SK-N-SH (cell line): Measurements from ENCODE around the gene PPP2R2B. TPM values are rescaled to one million over a fixed set of nuclear protein-coding genes. Genes with fewer than 3 reads are reported as not detected.

Experiments
- CTCF ChIA-PET: fragments of 300-600, 350-600 bp; formaldehyde crosslinking; extraction: SDS; loops from one replicate; lab custom pipeline; 2021; lab: Yijun Ruan, JAX
- POLR2A ChIA-PET: fragments of 350-600 bp; sonication (Branson Sonifier 250); formaldehyde crosslinking; extraction: SDS; loops from one replicate; lab custom pipeline; 2020; ENCODE audit warnings: antibody characterized with exemption, inconsistent platforms; lab: Yijun Ruan, JAX
- DNase-seq: peaks from one replicate; pipeline ENCODE4 v3.0.0; 2012
- H2AFZ ChIP-seq: fragments of 200-600 bp; sonication (generic); 2 replicates; pipeline ENCODE4 v1.8.1; 2016; ENCODE audit warnings: antibody characterized with exemption, mild to moderate bottlenecking, low read depth
- H3F3A ChIP-seq: fragments of 200-600 bp; sonication (generic); replicated peaks from 2 replicates; pipeline ENCODE3; 2016; ENCODE audit warnings: antibody characterized with exemption, mild to moderate bottlenecking; ENCODE audit not compliant: insufficient read depth
- H3K27ac ChIP-seq, 2 experiments: fragments of 200-500 bp in 1 of 2; fragments of 200-600 bp in 1 of 2; sonication (Bioruptor generic) in 1 of 2; sonication (generic), shearing (Covaris generic) in 1 of 2; 2 replicates each; pipeline versions ENCODE4 v1.5.1 to v1.6.1; 2014 to 2016; ENCODE audit warnings: low read depth in 2 of 2, inconsistent platforms in 1 of 2, low read length in 1 of 2, mild to moderate bottlenecking in 1 of 2, mixed read lengths in 1 of 2
- H3K27me3 ChIP-seq: fragments of 200-600 bp; sonication (generic), shearing (Covaris generic); 2 replicates; pipeline ENCODE4 v1.6.1; 2016; ENCODE audit warnings: mixed run types; ENCODE audit not compliant: insufficient read depth
- H3K36me3 ChIP-seq, 2 experiments: fragments of 200-500 bp in 1 of 2; fragments of 200-600 bp in 1 of 2; sonication (Bioruptor generic) in 1 of 2; sonication (generic) in 1 of 2; replicated peaks in 1 of 2; 2 replicates each; pipeline versions ENCODE3 to v1.5.1; 2014 to 2016; ENCODE audit warnings: low read length in 1 of 2, mild to moderate bottlenecking in 1 of 2; ENCODE audit not compliant: insufficient read depth in 2 of 2, control insufficient read depth in 1 of 2
- H3K4me1 ChIP-seq, 2 experiments: fragments of 200-500 bp in 1 of 2; fragments of 200-600 bp in 1 of 2; sonication (Bioruptor generic) in 1 of 2; sonication (generic), shearing (Covaris generic) in 1 of 2; 2 replicates each; pipeline versions ENCODE4 v1.5.1 to v1.6.1; 2014 to 2016; ENCODE audit warnings: low read depth in 1 of 2, low read length in 1 of 2, mixed run types in 1 of 2; ENCODE audit not compliant: insufficient read depth in 2 of 2, control insufficient read depth in 1 of 2
- H3K4me2 ChIP-seq: fragments of 200-600 bp; sonication (generic), shearing (Covaris generic); 2 replicates; pipeline ENCODE4 v1.6.1; 2017; ENCODE audit warnings: mixed run types
- H3K4me3 ChIP-seq, 2 experiments: fragments of 200-500 bp in 1 of 2; fragments of 200-600 bp in 1 of 2; sonication (Bioruptor generic) in 1 of 2; sonication (generic), shearing (Covaris generic) in 1 of 2; 2 replicates each; pipeline versions ENCODE4 v1.5.1 to v1.8.1; 2014 to 2016; ENCODE audit warnings: low read depth in 2 of 2, inconsistent platforms in 1 of 2, low read length in 1 of 2, mild to moderate bottlenecking in 1 of 2, mixed read lengths in 1 of 2, moderate library complexity in 1 of 2
- H3K79me2 ChIP-seq: fragments of 200-600 bp; sonication (generic); 2 replicates; pipeline ENCODE4 v1.8.1; 2017; ENCODE audit warnings: mild to moderate bottlenecking; ENCODE audit not compliant: insufficient read depth
- H3K9ac ChIP-seq: fragments of 200-600 bp; sonication (generic); 2 replicates; pipeline ENCODE4 v1.6.1; 2017; ENCODE audit warnings: mixed run types
- H3K9me2 ChIP-seq: fragments of 200-600 bp; sonication (generic); 2 replicates; pipeline ENCODE4 v1.6.1; 2017; ENCODE audit warnings: mixed run types
- H3K9me3 ChIP-seq: fragments of 200-600 bp; sonication (generic); 2 replicates; pipeline ENCODE4 v1.6.1; 2017; ENCODE audit warnings: mixed run types, mild to moderate bottlenecking, moderate library complexity
- H4K20me1 ChIP-seq: fragments of 200-600 bp; sonication (generic); 2 replicates; pipeline ENCODE4 v1.6.1; 2017; ENCODE audit warnings: mild to moderate bottlenecking, mixed run types; ENCODE audit not compliant: insufficient read depth
- ELF1 ChIP-seq: IDR thresholded peaks from 2 replicates; pipeline ENCODE4 v1.4.0; 2012
- EP300 ChIP-seq, 2 experiments: IDR thresholded peaks; 2 replicates each; pipeline versions ENCODE4 v1.4.0 to v1.6.1; 2012; ENCODE audit warnings: borderline replicate concordance in 1 of 2, low read depth in 1 of 2, low read length in 1 of 2
- EZH2phosphoT487 ChIP-seq: fragments of 200-600 bp; sonication (generic); IDR thresholded peaks from 2 replicates; pipeline ENCODE4 v1.6.1; 2017; ENCODE audit warnings: low read depth, mixed run types, mild to moderate bottlenecking, antibody characterized with exemption, moderate library complexity, borderline replicate concordance
- FOXM1 ChIP-seq: IDR thresholded peaks from 2 replicates; pipeline ENCODE4 v1.4.0; 2012; ENCODE audit warnings: low read depth, mild to moderate bottlenecking
- GATA2 ChIP-seq: sonication (generic); formaldehyde crosslinking; IDR thresholded peaks from 2 replicates; pipeline ENCODE4 v1.5.0; 2020; ENCODE audit warnings: mild to moderate bottlenecking, missing genetic modification reagents
- MAX ChIP-seq: IDR thresholded peaks from 2 replicates; pipeline ENCODE4 v1.4.0; 2012; ENCODE audit warnings: low read depth
- MEF2A ChIP-seq: IDR thresholded peaks from 2 replicates; pipeline ENCODE4 v1.4.0; 2012; ENCODE audit warnings: low read depth, borderline replicate concordance
- NRF1 ChIP-seq: IDR thresholded peaks from 2 replicates; pipeline ENCODE4 v1.6.1; 2012; ENCODE audit warnings: low read depth, mild to moderate bottlenecking, low read length
- POLR2AphosphoS5 ChIP-seq: IDR thresholded peaks from 2 replicates; pipeline ENCODE4 v1.6.1; 2012; ENCODE audit warnings: low read depth, low read length
- RAD21 ChIP-seq: IDR thresholded peaks from 2 replicates; pipeline ENCODE4 v1.6.1; 2012; ENCODE audit warnings: mild to moderate bottlenecking, low read length
- RCOR1 ChIP-seq: fragments of 150-350 bp; IDR thresholded peaks from 2 replicates; pipeline ENCODE4 v1.6.1; 2017; ENCODE audit warnings: antibody characterized with exemption, low read length
- RFX5 ChIP-seq: IDR thresholded peaks from 2 replicates; pipeline ENCODE4 v1.6.1; 2012; ENCODE audit warnings: mild to moderate bottlenecking, improper control_type of control experiment, low read length
- YY1 ChIP-seq: IDR thresholded peaks from 2 replicates; pipeline ENCODE4 v1.4.0; 2012; ENCODE audit warnings: low read depth, mild to moderate bottlenecking
- ZBTB33 ChIP-seq: IDR thresholded peaks from 2 replicates; pipeline ENCODE4 v1.4.0; 2012; ENCODE audit warnings: low read depth, borderline replicate concordance
- WGBS: methylation state at CpG from one replicate; pipeline ENCODE4 v1.1.6; 2017; ENCODE audit warnings: low lambda C conversion rate; 5-methylcytosine and 5-hydroxymethylcytosine counted together
- polyA plus RNA-seq, 3 experiments: library from polyadenylated mRNA; depleted of rRNA; stranded (reverse); fragments of >200 nt; gene quantifications; 2 replicates each; pipeline ENCODE4 v1.2.3, GENCODE V29; 2012
- TF ChIP-seq, protein P1 (sequence below): IDR thresholded peaks from 2 replicates; pipeline ENCODE4 v1.6.1; 2012; ENCODE audit warnings: mild to moderate bottlenecking, low read depth, low read length, moderate library complexity

The PPP2R2B gene
- polyA plus RNA-seq, 1 of the 3 experiments (the other 2 are of a cell fraction), result 11.4 TPM

GRCh38 chr5:146761811-146762210 lies 116.7 kb downstream of the PPP2R2B start:
- no peaks in the 10 kb centered on the region for H3K79me2 ChIP-seq
- no peaks in the 10 kb centered on the region for H3K36me3 ChIP-seq
- CTCF ChIA-PET, result interaction anchor here (1.5 kb wide), 1 partner anchor 114 kb away, joined by 3 read pairs; no protein-coding TSS in a partner anchor
- TF ChIP-seq YY1, result no peak
- TF ChIP-seq RCOR1, result no peak
- TF ChIP-seq NRF1, result no peak
- TF ChIP-seq, protein P1, sequence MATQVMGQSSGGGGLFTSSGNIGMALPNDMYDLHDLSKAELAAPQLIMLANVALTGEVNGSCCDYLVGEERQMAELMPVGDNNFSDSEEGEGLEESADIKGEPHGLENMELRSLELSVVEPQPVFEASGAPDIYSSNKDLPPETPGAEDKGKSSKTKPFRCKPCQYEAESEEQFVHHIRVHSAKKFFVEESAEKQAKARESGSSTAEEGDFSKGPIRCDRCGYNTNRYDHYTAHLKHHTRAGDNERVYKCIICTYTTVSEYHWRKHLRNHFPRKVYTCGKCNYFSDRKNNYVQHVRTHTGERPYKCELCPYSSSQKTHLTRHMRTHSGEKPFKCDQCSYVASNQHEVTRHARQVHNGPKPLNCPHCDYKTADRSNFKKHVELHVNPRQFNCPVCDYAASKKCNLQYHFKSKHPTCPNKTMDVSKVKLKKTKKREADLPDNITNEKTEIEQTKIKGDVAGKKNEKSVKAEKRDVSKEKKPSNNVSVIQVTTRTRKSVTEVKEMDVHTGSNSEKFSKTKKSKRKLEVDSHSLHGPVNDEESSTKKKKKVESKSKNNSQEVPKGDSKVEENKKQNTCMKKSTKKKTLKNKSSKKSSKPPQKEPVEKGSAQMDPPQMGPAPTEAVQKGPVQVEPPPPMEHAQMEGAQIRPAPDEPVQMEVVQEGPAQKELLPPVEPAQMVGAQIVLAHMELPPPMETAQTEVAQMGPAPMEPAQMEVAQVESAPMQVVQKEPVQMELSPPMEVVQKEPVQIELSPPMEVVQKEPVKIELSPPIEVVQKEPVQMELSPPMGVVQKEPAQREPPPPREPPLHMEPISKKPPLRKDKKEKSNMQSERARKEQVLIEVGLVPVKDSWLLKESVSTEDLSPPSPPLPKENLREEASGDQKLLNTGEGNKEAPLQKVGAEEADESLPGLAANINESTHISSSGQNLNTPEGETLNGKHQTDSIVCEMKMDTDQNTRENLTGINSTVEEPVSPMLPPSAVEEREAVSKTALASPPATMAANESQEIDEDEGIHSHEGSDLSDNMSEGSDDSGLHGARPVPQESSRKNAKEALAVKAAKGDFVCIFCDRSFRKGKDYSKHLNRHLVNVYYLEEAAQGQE, result no peak
- TF ChIP-seq EZH2phosphoT487, result no peak
- TF ChIP-seq MAX, result no peak
- no peak for TF ChIP-seq ELF1
- TF ChIP-seq FOXM1, result no peak
- no peak for TF ChIP-seq RFX5
- no peak for TF ChIP-seq GATA2 (CRISPR knock-in tag)
- no peak for TF ChIP-seq MEF2A
- TF ChIP-seq POLR2AphosphoS5, result no peak
- no peak for TF ChIP-seq RAD21
- TF ChIP-seq ZBTB33, result no peak
- TF ChIP-seq EP300 (IDR thresholded peaks at IDR 0.05; ENCODE audit: borderline replicate concordance in 1 of 2, low read depth in 1 of 2, low read length in 1 of 2), result no peak
- TF ChIP-seq, all 33 proteins: peak for 0
- H3K9me3 ChIP-seq, result no peaks in the 10 kb centered on the region
- no peak overlapping the region for H3K4me2 ChIP-seq
- H3K27ac ChIP-seq, result peak overlapping the region in 1 of 2 experiments; percentile 95; a peak in 2 of 4 replicates
- 61% methylated on average over 1 of the region's 1 CpG for WGBS
- H3K27me3 ChIP-seq, result no peaks in the 10 kb centered on the region
- no peak for DNase-seq
- H4K20me1 ChIP-seq, result no peaks in the 10 kb centered on the region
- H3K9me2 ChIP-seq, result no peaks in the 10 kb centered on the region
- no peak overlapping the region for H2AFZ ChIP-seq
- POLR2A ChIA-PET, result no interaction called here
- no peak overlapping the region for H3K9ac ChIP-seq
- no peak overlapping the region for H3K4me3 ChIP-seq
- peaks cover 0 to 30% of the 10 kb centered on the region in 2 experiments; a peak in 2 of 4 replicates for H3K4me1 ChIP-seq
- H3F3A ChIP-seq, result no peaks in the 10 kb centered on the region
